GM23338 (cell line): ENCODE measurements around the gene GATAD2B. TPM values are rescaled to one million over a fixed set of nuclear protein-coding genes. Genes with fewer than 3 reads are reported as not detected.

Experiments used
- ATAC-seq: fragments of 200-7000 bp; cut with Tn5 transposase; 3 replicates; pipeline ENCODE4 v1.9.1; 2020
- DNase-seq: peaks from one replicate; pipeline ENCODE4 v3.0.0-alpha.2; 2015; ENCODE audit warnings: low spot score
- H2AFZ ChIP-seq: fragments of 200-600 bp; sonication (generic); 2 replicates; pipeline ENCODE4 v1.8.0; 2016; ENCODE audit warnings: antibody characterized with exemption, mild to moderate bottlenecking, moderate library complexity
- H3F3A ChIP-seq: fragments of 200-600 bp; sonication (generic); replicated peaks from 2 replicates; pipeline ENCODE4 v1.8.0; 2017; ENCODE audit warnings: antibody characterized with exemption, mixed run types, low read depth
- H3K27ac ChIP-seq: fragments of 200-600 bp; sonication (generic); 2 replicates; pipeline ENCODE4 v1.6.1; 2016; ENCODE audit warnings: low read depth
- H3K27me3 ChIP-seq: fragments of 200-600 bp; sonication (generic); 2 replicates; pipeline ENCODE4 v1.8.0; 2016; ENCODE audit warnings: mild to moderate bottlenecking, mixed run types, moderate library complexity; ENCODE audit not compliant: insufficient read depth
- H3K36me3 ChIP-seq: fragments of 200-600 bp; sonication (generic); 2 replicates; pipeline ENCODE4 v1.8.0; 2016; ENCODE audit warnings: mild to moderate bottlenecking; ENCODE audit not compliant: insufficient read depth
- H3K4me1 ChIP-seq: fragments of 200-600 bp; sonication (generic); 2 replicates; pipeline ENCODE4 v1.8.0; 2016; ENCODE audit warnings: mild to moderate bottlenecking, moderate library complexity; ENCODE audit not compliant: insufficient read depth
- H3K4me2 ChIP-seq: fragments of 200-600 bp; sonication (generic); 2 replicates; pipeline ENCODE4 v1.7.1; 2017; ENCODE audit warnings: mixed run types
- H3K4me3 ChIP-seq: fragments of 200-600 bp; sonication (generic); 2 replicates; pipeline ENCODE4 v1.6.1; 2016; ENCODE audit warnings: mixed run types
- H3K79me2 ChIP-seq: fragments of 200-600 bp; sonication (generic); replicated peaks from 2 replicates; pipeline ENCODE4 v1.8.0; 2017; ENCODE audit warnings: mild to moderate bottlenecking; ENCODE audit not compliant: insufficient read depth
- H3K9me2 ChIP-seq: fragments of 200-600 bp; sonication (generic); 2 replicates; pipeline ENCODE4 v1.8.0; 2017; ENCODE audit not compliant: insufficient read depth
- H4K20me1 ChIP-seq: fragments of 200-600 bp; sonication (generic); replicated peaks from 2 replicates; pipeline ENCODE4 v1.8.0; 2017; ENCODE audit warnings: mild to moderate bottlenecking; ENCODE audit not compliant: insufficient read depth
- H3K27ac Mint-ChIP-seq: 2 replicates; pipeline ENCODE4 v1.8.0; 2020; ENCODE audit warnings: inconsistent platforms, mild to moderate bottlenecking, moderate library complexity, mixed read lengths
- H3K27me3 Mint-ChIP-seq: 3 replicates; pipeline ENCODE4 v1.8.0; 2022; ENCODE audit warnings: low read depth, mild to moderate bottlenecking, moderate library complexity, mixed read lengths, inconsistent platforms; ENCODE audit not compliant: insufficient read depth, poor library complexity
- H3K36me3 Mint-ChIP-seq: 3 replicates; pipeline ENCODE4 v1.8.0; 2021; ENCODE audit warnings: low read depth, mild to moderate bottlenecking, inconsistent platforms, moderate library complexity, mixed read lengths
- H3K4me1 Mint-ChIP-seq: 3 replicates; pipeline ENCODE4 v1.8.0; 2020; ENCODE audit warnings: mild to moderate bottlenecking, inconsistent platforms, mixed read lengths
- H3K4me3 Mint-ChIP-seq: 3 replicates; pipeline ENCODE4 v1.8.0; 2021; ENCODE audit warnings: moderate library complexity, mild to moderate bottlenecking, inconsistent platforms, mixed read lengths
- H3K9me3 Mint-ChIP-seq: 3 replicates; pipeline ENCODE4 v1.8.0; 2020; ENCODE audit warnings: moderate library complexity, mild to moderate bottlenecking, inconsistent platforms, mixed read lengths
- ETS1 ChIP-seq: IDR thresholded peaks from 2 replicates; pipeline ENCODE4 v1.6.1; 2016; ENCODE audit warnings: antibody characterized with exemption
- EZH2 ChIP-seq: fragments of 200-600 bp; sonication (generic); IDR thresholded peaks from one replicate; pipeline ENCODE4 v1.8.0; 2017; ENCODE audit warnings: antibody characterized with exemption, mild to moderate bottlenecking, low read depth; ENCODE audit not compliant: unreplicated experiment
- EZH2phosphoT487 ChIP-seq: fragments of 200-600 bp; sonication (generic); IDR thresholded peaks from one replicate; pipeline ENCODE4 v1.8.1; 2018; ENCODE audit warnings: antibody characterized with exemption; ENCODE audit not compliant: unreplicated experiment
- JUNB ChIP-seq: IDR thresholded peaks from one replicate; pipeline ENCODE4 v1.6.1; 2016; ENCODE audit warnings: antibody characterized with exemption; ENCODE audit not compliant: unreplicated experiment
- NANOG ChIP-seq: IDR thresholded peaks from 2 replicates; pipeline ENCODE4 v1.6.1; 2016; ENCODE audit warnings: antibody characterized with exemption, borderline replicate concordance
- POLR2AphosphoS5 ChIP-seq: IDR thresholded peaks from 2 replicates; pipeline ENCODE4 v1.6.1; 2016; ENCODE audit warnings: antibody characterized with exemption, low read depth
- STAT1 ChIP-seq: IDR thresholded peaks from one replicate; pipeline ENCODE4 v1.6.1; 2016; ENCODE audit warnings: antibody characterized with exemption; ENCODE audit not compliant: unreplicated experiment
- ZNF114 ChIP-seq: fragments of 250-450 bp; sonication (Bioruptor Pico); IDR thresholded peaks from 2 replicates; pipeline ENCODE4 v1.5.0; 2020; ENCODE audit warnings: mild to moderate bottlenecking, moderate library complexity
- ZNF331 ChIP-seq: fragments of 250-450 bp; sonication (Bioruptor Pico); IDR thresholded peaks from 2 replicates; pipeline ENCODE4 v1.5.0; 2020; ENCODE audit warnings: low read depth, mild to moderate bottlenecking, moderate library complexity
- polyA plus RNA-seq: library from polyadenylated mRNA; unstranded; fragments of >200 nt; fragmentation: Nextera tagmentation; extraction: Ambion mirVana; gene quantifications from 2 replicates; pipeline ENCODE4 v1.2.1, GENCODE V29; 2016
- total RNA-seq: library from RNA; depleted of rRNA; stranded (reverse); fragments of >200 nt; shearing (Covaris generic); gene quantifications from 2 replicates; pipeline ENCODE4 v1.2.3, GENCODE V29; 2014
- TF ChIP-seq, protein P1 (sequence below): IDR thresholded peaks from one replicate; pipeline ENCODE4 v1.6.1; 2018; ENCODE audit warnings: antibody characterized with exemption; ENCODE audit not compliant: unreplicated experiment
- TF ChIP-seq, protein P2 (sequence below), 2 experiments: fragments of 200-600 bp in 1 of 2; sonication (generic) in 1 of 2; conservative IDR thresholded peaks; 2 replicates each; pipeline versions ENCODE4 v1.5.1 to v1.6.1; 2016 to 2017; ENCODE audit warnings: antibody characterized with exemption in 2 of 2, low read depth in 2 of 2, mild to moderate bottlenecking in 2 of 2, moderate library complexity in 1 of 2

The GATAD2B gene
- total and polyA plus RNA-seq, 2 experiments from 2014 or later = 5.2 to 17.8 TPM

GRCh38 chr1:153770797-153771196 lies 152.0 kb downstream of the GATAD2B start:
- peaks cover 21% of the 10 kb centered on the region for H3K36me3 ChIP-seq
- TF ChIP-seq NANOG (no peak), ETS1 (no peak), EZH2phosphoT487 (no peak), JUNB (no peak), ZNF331 (CRISPR knock-in tag) (no peak)
- TF ChIP-seq, protein P1, sequence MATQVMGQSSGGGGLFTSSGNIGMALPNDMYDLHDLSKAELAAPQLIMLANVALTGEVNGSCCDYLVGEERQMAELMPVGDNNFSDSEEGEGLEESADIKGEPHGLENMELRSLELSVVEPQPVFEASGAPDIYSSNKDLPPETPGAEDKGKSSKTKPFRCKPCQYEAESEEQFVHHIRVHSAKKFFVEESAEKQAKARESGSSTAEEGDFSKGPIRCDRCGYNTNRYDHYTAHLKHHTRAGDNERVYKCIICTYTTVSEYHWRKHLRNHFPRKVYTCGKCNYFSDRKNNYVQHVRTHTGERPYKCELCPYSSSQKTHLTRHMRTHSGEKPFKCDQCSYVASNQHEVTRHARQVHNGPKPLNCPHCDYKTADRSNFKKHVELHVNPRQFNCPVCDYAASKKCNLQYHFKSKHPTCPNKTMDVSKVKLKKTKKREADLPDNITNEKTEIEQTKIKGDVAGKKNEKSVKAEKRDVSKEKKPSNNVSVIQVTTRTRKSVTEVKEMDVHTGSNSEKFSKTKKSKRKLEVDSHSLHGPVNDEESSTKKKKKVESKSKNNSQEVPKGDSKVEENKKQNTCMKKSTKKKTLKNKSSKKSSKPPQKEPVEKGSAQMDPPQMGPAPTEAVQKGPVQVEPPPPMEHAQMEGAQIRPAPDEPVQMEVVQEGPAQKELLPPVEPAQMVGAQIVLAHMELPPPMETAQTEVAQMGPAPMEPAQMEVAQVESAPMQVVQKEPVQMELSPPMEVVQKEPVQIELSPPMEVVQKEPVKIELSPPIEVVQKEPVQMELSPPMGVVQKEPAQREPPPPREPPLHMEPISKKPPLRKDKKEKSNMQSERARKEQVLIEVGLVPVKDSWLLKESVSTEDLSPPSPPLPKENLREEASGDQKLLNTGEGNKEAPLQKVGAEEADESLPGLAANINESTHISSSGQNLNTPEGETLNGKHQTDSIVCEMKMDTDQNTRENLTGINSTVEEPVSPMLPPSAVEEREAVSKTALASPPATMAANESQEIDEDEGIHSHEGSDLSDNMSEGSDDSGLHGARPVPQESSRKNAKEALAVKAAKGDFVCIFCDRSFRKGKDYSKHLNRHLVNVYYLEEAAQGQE = no peak
- TF ChIP-seq, protein P2, sequence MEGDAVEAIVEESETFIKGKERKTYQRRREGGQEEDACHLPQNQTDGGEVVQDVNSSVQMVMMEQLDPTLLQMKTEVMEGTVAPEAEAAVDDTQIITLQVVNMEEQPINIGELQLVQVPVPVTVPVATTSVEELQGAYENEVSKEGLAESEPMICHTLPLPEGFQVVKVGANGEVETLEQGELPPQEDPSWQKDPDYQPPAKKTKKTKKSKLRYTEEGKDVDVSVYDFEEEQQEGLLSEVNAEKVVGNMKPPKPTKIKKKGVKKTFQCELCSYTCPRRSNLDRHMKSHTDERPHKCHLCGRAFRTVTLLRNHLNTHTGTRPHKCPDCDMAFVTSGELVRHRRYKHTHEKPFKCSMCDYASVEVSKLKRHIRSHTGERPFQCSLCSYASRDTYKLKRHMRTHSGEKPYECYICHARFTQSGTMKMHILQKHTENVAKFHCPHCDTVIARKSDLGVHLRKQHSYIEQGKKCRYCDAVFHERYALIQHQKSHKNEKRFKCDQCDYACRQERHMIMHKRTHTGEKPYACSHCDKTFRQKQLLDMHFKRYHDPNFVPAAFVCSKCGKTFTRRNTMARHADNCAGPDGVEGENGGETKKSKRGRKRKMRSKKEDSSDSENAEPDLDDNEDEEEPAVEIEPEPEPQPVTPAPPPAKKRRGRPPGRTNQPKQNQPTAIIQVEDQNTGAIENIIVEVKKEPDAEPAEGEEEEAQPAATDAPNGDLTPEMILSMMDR (conservative IDR thresholded peaks at IDR 0.05; ENCODE audit: low read depth in 2 of 2) = no peak
- no peak overlapping the region for H3K4me2 ChIP-seq
- H3K9me3 Mint-ChIP-seq = no peaks in the 10 kb centered on the region
- peaks cover 19% of the 10 kb centered on the region for H3F3A ChIP-seq
- peaks cover 16% of the 10 kb centered on the region for H3K4me1 ChIP-seq
- H3K27ac ChIP-seq = no peak overlapping the region
- H3K27me3 Mint-ChIP-seq = peaks cover 20% of the 10 kb centered on the region
- DNase-seq (no peak), ATAC-seq (no peak)
- H3K4me3 ChIP-seq = no peak overlapping the region
- peak overlapping the region; percentile 20; the same call in 1 of the 3 replicates for H3K4me3 Mint-ChIP-seq
- peaks cover 3% of the 10 kb centered on the region; the same call in 1 of the 2 replicates for H4K20me1 ChIP-seq
- H3K27me3 ChIP-seq = no peaks in the 10 kb centered on the region
- peaks cover 84% of the 10 kb centered on the region for H3K36me3 Mint-ChIP-seq
- H3K9me2 ChIP-seq = no peaks in the 10 kb centered on the region
- H3K27ac Mint-ChIP-seq = peak overlapping the region; percentile 78; the same call in 1 of the 2 replicates
- no peaks in the 10 kb centered on the region for H3K79me2 ChIP-seq
- peaks cover 41% of the 10 kb centered on the region for H3K4me1 Mint-ChIP-seq
- no peak overlapping the region for H2AFZ ChIP-seq

GRCh38 chr1:153769221-153769620 lies 153.6 kb downstream of the GATAD2B start:
- Histone ChIP-seq H4K20me1 (peaks cover 3% of the 10 kb centered on the region; the same call in 1 of the 2 replicates), H2AFZ (no peak overlapping the region), H3K79me2 (no peaks in the 10 kb centered on the region), H3K9me2 (no peaks in the 10 kb centered on the region), H3K4me1 (peaks cover 9% of the 10 kb centered on the region; the same call in 1 of the 2 replicates), H3K27me3 (no peaks in the 10 kb centered on the region), H3K4me2 (no peak overlapping the region), H3K4me3 (no peak overlapping the region), H3F3A (peaks cover 10% of the 10 kb centered on the region), H3K27ac (0 out of 2 replicates have a peak overlapping the region, but pooled peaks have one; percentile 19), H3K36me3 (peaks cover 32% of the 10 kb centered on the region)
- Mint-ChIP-seq H3K27me3 (peaks cover 15% of the 10 kb centered on the region), H3K27ac (peak overlapping the region; percentile 11; the same call in 1 of the 2 replicates), H3K4me1 (peaks cover 34% of the 10 kb centered on the region), H3K36me3 (peaks cover 90% of the 10 kb centered on the region), H3K4me3 (no peak overlapping the region), H3K9me3 (no peaks in the 10 kb centered on the region)
- TF ChIP-seq EZH2 (no peak), NANOG (no peak), ETS1 (no peak), POLR2AphosphoS5 (no peak), ZNF114 (no peak), STAT1 (no peak)
- TF ChIP-seq, protein P2 (conservative IDR thresholded peaks at IDR 0.05; ENCODE audit: low read depth in 2 of 2) = no peak
- no peak for DNase-seq
- no peak for ATAC-seq
